K562 (cell line): Measurements from ENCODE around the gene KRT4. TPM values are rescaled to one million over a fixed set of nuclear protein-coding genes. Genes with fewer than 3 reads are reported as not detected.

Experiments used
- ATAC-seq: fragments of 200-7000 bp; cut with Tn5 transposase; 3 replicates; pipeline ENCODE4 v1.9.1; 2020; ENCODE audit warnings: moderate library complexity
- BruUV-seq: library from RNA; stranded (reverse); fragments of 400-500 nt; replicated peaks from 2 replicates; lab custom pipeline; 2021; lab: Mats Ljungman, UMichigan
- CTCF ChIA-PET: fragments of 300-600 bp; formaldehyde crosslinking; extraction: SDS; loops from one replicate; lab custom pipeline; 2021; ENCODE audit warnings: low intra/inter-chr PET ratio; lab: Yijun Ruan, JAX
- POLR2A ChIA-PET: fragments of 300-600, 350-650 bp; sonication (Branson Sonifier 250); formaldehyde crosslinking; extraction: SDS; loops from one replicate; lab custom pipeline; 2021; ENCODE audit warnings: antibody characterized with exemption, inconsistent platforms; lab: Yijun Ruan, JAX
- DNase-seq, 4 experiments: peaks; one replicate each; pipeline versions ENCODE4 v3.0.0 to v3.0.0-alpha.2; 2011 to 2018; ENCODE audit warnings: low spot score in 3 of 4, mixed read lengths in 3 of 4; ENCODE audit errors: extremely low read depth in 1 of 4
- FAIRE-seq: peaks from 2 replicates; lab custom pipeline; 2011; peaks lifted over from hg19 to GRCh38; lab: Jason Lieb, UNC
- H2AFZ ChIP-seq: 2 replicates; pipeline ENCODE4 v1.6.0; 2011; ENCODE audit warnings: low read depth, low read length, control low read depth, inconsistent platforms
- H3K27ac ChIP-seq: fragments of 200-600 bp; 3 replicates; pipeline ENCODE4 v1.8.0; 2011; ENCODE audit warnings: low read depth, mild to moderate bottlenecking, control low read depth, inconsistent platforms, low read length, moderate library complexity, mixed read lengths; ENCODE audit errors: extremely low read depth
- H3K27me3 ChIP-seq, 2 experiments: fragments of 300-600 bp in 1 of 2; 2 replicates in 1 of 2; 3 replicates in 1 of 2; pipeline versions ENCODE4 v1.6.0 to v1.8.0; 2011; ENCODE audit warnings: inconsistent platforms in 2 of 2, low read length in 2 of 2, mild to moderate bottlenecking in 1 of 2, mixed read lengths in 1 of 2, moderate library complexity in 1 of 2; ENCODE audit not compliant: control insufficient read depth in 2 of 2, insufficient read depth in 2 of 2
- H3K36me3 ChIP-seq: fragments of 300-600 bp; 3 replicates; pipeline ENCODE4 v1.8.0; 2011; ENCODE audit warnings: mild to moderate bottlenecking, low read length, inconsistent platforms; ENCODE audit not compliant: control insufficient read depth, insufficient read depth
- H3K4me1 ChIP-seq, 2 experiments: fragments of 200-600 bp in 1 of 2; replicated peaks in 1 of 2; 2 replicates in 1 of 2; 3 replicates in 1 of 2; pipeline versions ENCODE4 v1.5.1 to v1.8.0; 2011; ENCODE audit warnings: inconsistent platforms in 2 of 2, low read length in 2 of 2, mild to moderate bottlenecking in 1 of 2, mixed read lengths in 1 of 2, moderate library complexity in 1 of 2; ENCODE audit not compliant: control insufficient read depth in 2 of 2, insufficient read depth in 2 of 2
- H3K4me2 ChIP-seq: 2 replicates; pipeline ENCODE4 v1.6.1; 2011; ENCODE audit warnings: low read length, control low read depth, inconsistent platforms, mixed read lengths; ENCODE audit not compliant: insufficient read depth
- H3K4me3 ChIP-seq: fragments of 200-600 bp; sonication (generic), shearing (Covaris generic); 2 replicates; pipeline ENCODE4 v1.5.1; 2016; ENCODE audit warnings: control low read depth, inconsistent platforms
- H3K79me2 ChIP-seq: fragments of 200-600 bp; 3 replicates; pipeline ENCODE4 v1.8.0; 2011; ENCODE audit warnings: low read length, inconsistent platforms; ENCODE audit not compliant: control insufficient read depth, insufficient read depth
- H3K9ac ChIP-seq, 2 experiments: 2 replicates each; pipeline versions ENCODE4 v1.6.0 to v1.6.1; 2011; ENCODE audit warnings: low read depth in 2 of 2, low read length in 2 of 2, control low read depth in 1 of 2, inconsistent platforms in 1 of 2, mild to moderate bottlenecking in 1 of 2, mixed read lengths in 1 of 2; ENCODE audit not compliant: insufficient read depth in 1 of 2
- H3K9me1 ChIP-seq: one replicate; pipeline ENCODE4 v1.6.0; 2011; ENCODE audit warnings: inconsistent platforms, mild to moderate bottlenecking, low read length, moderate library complexity; ENCODE audit not compliant: control insufficient read depth, insufficient read depth
- H3K9me3 ChIP-seq: replicated peaks from 2 replicates; pipeline ENCODE4 v1.5.1; 2011; ENCODE audit warnings: low read depth, low read length, inconsistent platforms; ENCODE audit not compliant: control insufficient read depth, insufficient read depth
- H4K20me1 ChIP-seq: replicated peaks from 2 replicates; pipeline ENCODE4 v1.6.1; 2011; ENCODE audit warnings: low read length, inconsistent platforms, mixed read lengths; ENCODE audit not compliant: control insufficient read depth, insufficient read depth
- CUX1 ChIP-seq: fragments of 200-800 bp; sonication (Bioruptor generic); IDR thresholded peaks from 2 replicates; pipeline ENCODE4 v1.6.1; 2016; ENCODE audit warnings: missing genetic modification characterization, missing compliant biosample characterization
- ELF2 ChIP-seq: fragments of 250-450 bp; sonication (Bioruptor Pico); IDR thresholded peaks from 2 replicates; pipeline ENCODE4 v1.5.0; 2021; ENCODE audit warnings: mild to moderate bottlenecking
- HNRNPH1 ChIP-seq: fragments of 200-400 bp; formaldehyde crosslinking; optimal IDR thresholded peaks from 2 replicates; pipeline ENCODE3; 2017; ENCODE audit warnings: low read depth, mild to moderate bottlenecking, low read length, moderate library complexity
- MAZ ChIP-seq, 2 experiments: fragments of 450-650 bp in 1 of 2; sonication (generic) in 1 of 2; formaldehyde crosslinking; IDR thresholded peaks in 1 of 2; conservative IDR thresholded peaks in 1 of 2; 2 replicates each; pipeline versions ENCODE4 v1.4.0 to v1.5.0; 2020; ENCODE audit warnings: mild to moderate bottlenecking in 1 of 2, missing genetic modification reagents in 1 of 2
- NELFE ChIP-seq: IDR thresholded peaks from 2 replicates; pipeline ENCODE4 v1.6.1; 2011; ENCODE audit warnings: mild to moderate bottlenecking; ENCODE audit not compliant: insufficient read depth, insufficient read length
- PPARD ChIP-seq: fragments of 250-450 bp; sonication (Bioruptor Pico); IDR thresholded peaks from 2 replicates; pipeline ENCODE4 v1.8.0; 2022; ENCODE audit warnings: inconsistent platforms, mild to moderate bottlenecking, moderate library complexity
- SNIP1 ChIP-seq: fragments of 450-650 bp; IDR thresholded peaks from 2 replicates; pipeline ENCODE4 v1.7.1; 2017; ENCODE audit warnings: low read depth, mild to moderate bottlenecking
- SREBF2 ChIP-seq: sonication (generic); formaldehyde crosslinking; IDR thresholded peaks from 2 replicates; pipeline ENCODE4 v1.4.0; 2020; ENCODE audit warnings: mild to moderate bottlenecking, missing genetic modification reagents
- SRSF1 ChIP-seq: fragments of 200-400 bp; formaldehyde crosslinking; IDR thresholded peaks from 2 replicates; pipeline ENCODE4 v1.6.1; 2017; ENCODE audit warnings: mild to moderate bottlenecking, low read depth, low read length, moderate library complexity
- ZFX ChIP-seq: sonication (generic); formaldehyde crosslinking; IDR thresholded peaks from 2 replicates; pipeline ENCODE4 v1.8.0; 2022; ENCODE audit warnings: mild to moderate bottlenecking, missing genetic modification reagents, moderate library complexity
- WGBS: fragments of 100-300 bp; shearing (Covaris generic); methylation state at CpG from one replicate; pipeline ENCODE4 v1.1.6; 2016; ENCODE audit warnings: low coverage, mixed read lengths; ENCODE audit not compliant: insufficient coverage; ENCODE audit errors: missing lambda C conversion rate; 5-methylcytosine and 5-hydroxymethylcytosine counted together
- in situ Hi-C: fragments of 300-500 bp; cut with MboI; formaldehyde crosslinking; loops from 4 replicates; pipeline ENCODE4 v1.15.0; 2018; ENCODE audit warnings: inconsistent platforms, mixed read lengths
- intact Hi-C: fragments of 100-400 bp; cut with micrococcal nuclease; formaldehyde crosslinking; loops from 2 replicates; pipeline ENCODE4 v1.14.2; 2022
- polyA plus RNA-seq, 8 experiments: library from polyadenylated mRNA; depleted of rRNA in 4 of 8; stranded (reverse) in 5 of 8; unstranded in 3 of 8; fragments of >200 nt; fragmentation: Nextera tagmentation in 2 of 8; fragmentation: Illumina TruSeq in 1 of 8; extraction: Ambion mirVana in 2 of 8; extraction: Trizol in 1 of 8; gene quantifications; 2 replicates each; pipeline versions ENCODE4 v1.2.1 to v1.2.3, GENCODE V29; 2011 to 2014; ENCODE audit warnings: inconsistent platforms in 1 of 8, missing spikeins in 1 of 8
- total RNA-seq, 7 experiments: library from RNA; depleted of rRNA in 6 of 7; stranded (reverse); fragments of >200 nt in 6 of 7; fragmentation: Illumina TruSeq in 2 of 7; extraction: Trizol in 2 of 7; gene quantifications; 2 replicates each; pipeline versions ENCODE4 v1.2.1 to v1.2.3, GENCODE V29; 2011 to 2021; ENCODE audit warnings: low replicate concordance in 1 of 7

The KRT4 gene
- total and polyA plus RNA-seq, 9 of the 15 experiments (the other 6 are each of a cell fraction or from before 2014, with no cell fraction given) = not detected

GRCh38 chr12:52857500-52857899 lies 43.6 kb upstream of the KRT4 start:
- FAIRE-seq = no peak
- ChIA-PET CTCF (no interaction called here), POLR2A (no interaction called here)

More at GRCh38 chr12:52857500-52857899, 43.6 kb upstream of the KRT4 start:
- no peaks in the 10 kb centered on the region for H3K9me1 ChIP-seq
- ATAC-seq (no peak), DNase-seq (no peak)
- no peak overlapping the region for H2AFZ ChIP-seq
- no peak overlapping the region for H3K4me2 ChIP-seq
- no peaks in the 10 kb centered on the region for H3K4me1 ChIP-seq
- H3K27me3 ChIP-seq = peaks cover 0 to 30% of the 10 kb centered on the region in 2 experiments; a peak in 3 of 5 replicates
- TF ChIP-seq HNRNPH1 = no peak
- no peak for TF ChIP-seq SREBF2 (CRISPR knock-in tag)
- no peak for TF ChIP-seq ELF2 (CRISPR knock-in tag)
- TF ChIP-seq NELFE = no peak
- TF ChIP-seq SRSF1 = no peak
- no peak for TF ChIP-seq MAZ (CRISPR knock-in tag; conservative IDR thresholded peaks at IDR 0.05 in 1 of 2, IDR thresholded peaks at IDR 0.05 in 1 of 2)
- TF ChIP-seq ZFX (CRISPR knock-in tag) = no peak
- TF ChIP-seq CUX1 (CRISPR knock-in tag) = no peak
- TF ChIP-seq SNIP1 = no peak
- TF ChIP-seq PPARD (CRISPR knock-in tag) = no peak
- H3K9ac ChIP-seq = no peak overlapping the region
- in situ Hi-C loops = no loop called here
- intact Hi-C loops = no loop called here
- BruUV-seq = no TSS peak
- WGBS = 0% methylated on average over 3 of the region's 3 CpGs
- H3K4me3 ChIP-seq = no peak overlapping the region
- no peaks in the 10 kb centered on the region for H3K79me2 ChIP-seq
- H3K27ac ChIP-seq = no peak overlapping the region
- H3K9me3 ChIP-seq = no peaks in the 10 kb centered on the region
- H3K36me3 ChIP-seq = no peaks in the 10 kb centered on the region
- peaks cover 2% of the 10 kb centered on the region; the same call in 1 of the 2 replicates for H4K20me1 ChIP-seq
